Tongue (tissue), 2 donors: ENCODE data around the gene ARHGEF18. TPM values are rescaled to one million over a fixed set of nuclear protein-coding genes. Genes with fewer than 3 reads are reported as not detected.
"Not testable (repeated sequence)": the region's sequence is repeated elsewhere in the genome, so short reads cannot be mapped to it uniquely, and the experiment has no call there.

Experiments
- DNase-seq: peaks from one replicate; pipeline ENCODE4 v3.0.0-alpha.2; 2015
- total RNA-seq: library from RNA; depleted of rRNA; stranded (reverse); fragments of >200 nt; gene quantifications from one replicate; pipeline ENCODE4 v1.2.3, GENCODE V29; 2014

Gene ARHGEF18
- 23.6 TPM for total RNA-seq

DNA sequence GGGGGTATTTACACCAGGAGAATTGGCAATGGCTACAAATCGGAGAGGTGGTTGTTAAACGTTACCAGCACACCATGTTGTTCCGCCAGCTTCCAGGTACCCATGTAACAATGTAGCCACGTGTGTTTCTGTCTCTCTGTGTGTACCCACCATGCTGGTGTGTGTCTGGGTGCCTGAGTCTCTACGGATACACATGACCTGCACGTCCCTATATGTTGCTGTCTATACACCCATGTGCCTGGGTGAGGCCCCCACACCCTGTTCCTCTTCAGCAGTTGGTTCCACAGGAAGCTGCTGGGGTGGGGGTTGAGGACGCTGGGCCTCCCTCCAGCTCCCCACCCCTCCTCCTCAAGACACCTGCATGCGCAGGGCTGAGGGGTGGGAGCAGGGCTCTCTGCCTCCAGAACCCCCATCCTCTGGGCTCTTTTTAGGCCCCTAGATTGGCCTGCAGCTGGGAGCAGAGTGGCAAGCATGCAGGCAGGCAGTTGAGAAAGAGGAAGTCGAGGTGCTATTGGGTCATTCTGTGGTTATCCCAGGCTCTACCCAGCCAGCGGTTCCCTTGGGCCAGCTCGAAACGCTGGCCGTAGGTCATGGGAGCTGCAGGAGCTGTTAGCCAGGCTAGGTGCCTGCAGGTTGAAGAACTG, at the start of gene ARHGEF18:
Gene ARHGEF18 (plus strand): TSS at position 351 of the 644 bp plus-strand sequence. CDS start 13,954 bp downstream, outside the sequence.
- DNase-seq, result no peak

DNA sequence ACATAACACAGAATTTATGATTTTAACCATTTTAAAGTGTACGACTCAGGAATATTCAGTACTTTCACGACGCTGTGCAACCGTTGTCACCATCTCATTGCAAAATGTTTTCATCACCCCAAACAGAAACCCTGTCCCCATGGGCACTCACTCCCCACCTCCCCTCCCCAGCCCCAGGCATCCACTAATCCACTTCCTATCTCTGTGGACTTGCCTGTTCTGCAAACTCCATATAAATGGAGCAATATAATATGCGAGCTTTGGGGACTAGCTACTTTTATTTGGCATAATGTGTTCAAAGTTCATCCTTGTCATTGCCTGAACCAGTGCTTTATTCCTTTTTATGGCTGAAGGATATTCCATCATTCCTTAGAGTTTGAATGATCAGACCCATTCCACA, 47.2 kb upstream of the ARHGEF18 start:
- DNase-seq, result no peak

DNA sequence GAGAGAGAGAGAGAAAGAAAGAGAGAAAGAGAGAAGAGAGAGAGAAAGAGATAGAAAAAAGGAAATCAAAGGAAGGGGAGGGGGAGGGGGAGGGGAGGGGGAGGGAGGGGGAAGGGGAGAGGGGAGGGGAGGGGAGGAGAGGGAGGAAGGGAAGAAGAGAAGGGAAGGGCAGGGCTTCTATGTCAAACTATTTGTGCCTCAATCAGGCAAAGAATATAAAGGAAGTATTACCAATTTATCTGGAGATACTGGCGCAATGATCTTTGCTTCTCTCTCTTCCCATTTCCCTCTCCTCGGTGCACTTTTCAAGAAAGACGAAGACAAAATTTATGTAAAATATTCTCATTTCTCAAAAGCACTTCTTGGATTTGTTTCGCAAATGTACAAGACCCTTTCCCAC, 45.3 kb upstream of the ARHGEF18 start:
- DNase-seq, result no peak

DNA sequence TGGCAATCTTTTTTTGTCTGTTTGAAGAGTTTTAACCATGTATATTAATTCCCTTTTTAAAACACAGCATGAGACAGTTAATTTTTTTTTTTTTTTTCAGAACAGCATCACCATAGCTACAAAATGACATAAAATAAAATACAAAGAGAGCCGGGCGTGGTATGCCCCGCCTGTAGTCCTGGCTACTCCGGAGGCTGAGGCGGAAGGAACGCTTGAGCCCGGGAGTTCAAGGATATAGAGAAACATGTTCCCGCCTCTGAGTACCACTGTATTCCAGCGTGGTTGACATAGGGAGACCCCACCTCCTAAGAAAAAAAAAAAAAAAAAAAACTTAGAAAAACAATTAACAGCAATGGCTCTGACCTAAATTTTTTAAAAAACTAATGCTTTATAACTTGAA, 44.5 kb upstream of the ARHGEF18 start:
- no peak for DNase-seq

DNA sequence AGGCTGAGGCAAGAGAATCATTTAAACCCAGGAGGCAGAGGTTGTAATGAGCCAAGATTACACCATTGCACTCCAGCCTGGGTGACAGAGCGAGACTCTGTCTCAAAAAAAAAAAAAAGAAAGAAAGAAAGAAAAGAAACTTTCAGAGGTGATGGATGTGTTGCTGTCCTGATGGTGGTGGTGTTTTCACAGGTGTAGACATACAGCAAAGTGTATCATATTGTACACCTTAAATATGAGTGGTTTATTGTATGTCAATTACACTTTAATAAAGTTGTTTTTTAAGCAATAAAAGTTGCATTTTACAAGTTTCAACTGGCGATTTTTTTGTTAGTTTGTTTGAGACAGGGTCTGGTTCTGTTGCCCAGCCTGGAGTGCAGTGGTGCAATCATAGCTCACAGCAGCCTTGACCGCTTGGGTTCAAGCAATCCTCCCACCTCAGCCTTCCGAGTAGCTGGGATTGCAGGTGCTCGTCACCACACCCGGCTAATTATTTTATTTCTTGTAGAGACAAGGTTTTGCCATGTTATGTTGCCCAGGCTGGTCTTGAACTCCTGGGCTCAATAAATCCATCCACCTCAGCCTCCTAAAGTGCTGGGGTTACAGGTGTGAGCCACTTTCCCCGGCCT, 41.0 kb upstream of the ARHGEF18 start:
- no peak for DNase-seq

DNA sequence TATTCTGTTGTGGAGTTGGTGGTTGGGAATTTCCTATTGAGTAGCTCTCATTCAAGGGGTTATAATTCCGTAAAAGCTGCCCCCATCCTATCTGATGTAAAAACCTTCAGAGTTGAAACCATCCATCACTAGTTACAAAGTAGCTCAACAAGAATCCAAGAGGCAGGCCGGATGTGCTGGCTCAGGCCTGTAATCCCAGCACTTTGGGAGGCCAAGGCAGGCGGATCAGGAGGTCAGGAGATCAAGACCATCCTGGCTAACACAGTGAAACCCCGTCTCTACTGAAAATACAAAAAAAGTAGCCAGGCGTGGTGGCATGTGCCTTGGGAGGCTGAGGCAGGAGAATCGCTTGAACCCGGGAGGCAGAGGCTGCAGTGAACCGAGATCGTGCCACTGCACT, 40.4 kb upstream of the ARHGEF18 start:
- DNase-seq, result not testable (repeated sequence)

DNA sequence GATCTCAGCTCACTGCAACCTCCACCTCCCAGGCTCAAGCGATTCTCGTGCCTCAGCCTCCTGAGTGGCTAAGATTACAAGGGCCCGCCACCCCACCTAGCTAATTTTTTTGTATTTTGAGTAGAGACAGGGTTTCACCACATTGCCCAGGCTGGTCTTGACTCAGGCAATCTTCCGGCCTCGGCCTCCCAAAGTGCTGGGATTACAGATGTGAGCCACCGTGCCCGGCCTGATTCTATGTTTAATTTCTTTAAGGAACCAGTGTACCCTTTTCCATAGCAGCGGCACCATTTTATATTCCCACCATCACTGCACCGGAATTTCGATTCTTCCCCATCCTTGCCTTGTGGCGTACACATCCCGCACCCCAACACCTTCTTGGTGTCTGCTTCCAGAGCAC, 36.8 kb upstream of the ARHGEF18 start:
- no peak for DNase-seq

DNA sequence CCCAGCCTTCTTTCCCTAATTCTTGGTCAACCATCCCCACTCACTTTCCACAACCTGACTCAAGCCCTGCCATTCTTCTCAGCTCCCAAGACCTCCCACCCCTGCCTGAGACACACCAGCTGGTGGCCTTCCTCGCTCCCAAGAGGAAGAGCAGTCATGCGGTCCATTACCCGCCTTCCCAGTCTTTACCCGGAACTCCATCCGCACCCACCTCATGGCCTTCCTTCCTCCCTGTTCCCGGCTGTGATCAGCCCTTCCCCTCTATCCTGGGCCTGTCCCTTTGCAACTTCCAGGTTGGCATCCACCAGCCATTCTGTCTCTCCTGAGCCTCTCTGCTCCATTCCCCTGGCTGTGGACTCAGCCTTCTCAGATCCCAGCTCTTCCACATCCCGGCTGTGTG, 35.9 kb upstream of the ARHGEF18 start:
- DNase-seq, result no peak

DNA sequence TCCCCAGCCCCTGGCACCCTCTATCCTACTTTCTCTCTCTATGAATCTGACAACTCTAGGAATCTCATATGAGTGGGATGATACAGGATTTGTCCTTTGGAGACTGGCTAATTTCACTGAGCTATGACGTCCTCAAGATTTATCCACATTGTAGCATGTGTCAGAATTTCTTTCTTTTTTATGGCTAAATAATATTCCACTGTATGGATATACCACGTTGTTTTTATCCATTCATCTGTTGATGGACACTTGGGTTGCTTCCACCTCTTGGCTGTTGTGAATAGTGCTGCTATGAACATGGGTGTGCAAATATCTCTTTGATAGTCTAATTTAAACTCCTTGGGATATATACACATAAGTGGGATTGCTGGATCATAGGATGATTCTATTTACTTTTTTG, 30.6 kb upstream of the ARHGEF18 start:
- no peak for DNase-seq

DNA sequence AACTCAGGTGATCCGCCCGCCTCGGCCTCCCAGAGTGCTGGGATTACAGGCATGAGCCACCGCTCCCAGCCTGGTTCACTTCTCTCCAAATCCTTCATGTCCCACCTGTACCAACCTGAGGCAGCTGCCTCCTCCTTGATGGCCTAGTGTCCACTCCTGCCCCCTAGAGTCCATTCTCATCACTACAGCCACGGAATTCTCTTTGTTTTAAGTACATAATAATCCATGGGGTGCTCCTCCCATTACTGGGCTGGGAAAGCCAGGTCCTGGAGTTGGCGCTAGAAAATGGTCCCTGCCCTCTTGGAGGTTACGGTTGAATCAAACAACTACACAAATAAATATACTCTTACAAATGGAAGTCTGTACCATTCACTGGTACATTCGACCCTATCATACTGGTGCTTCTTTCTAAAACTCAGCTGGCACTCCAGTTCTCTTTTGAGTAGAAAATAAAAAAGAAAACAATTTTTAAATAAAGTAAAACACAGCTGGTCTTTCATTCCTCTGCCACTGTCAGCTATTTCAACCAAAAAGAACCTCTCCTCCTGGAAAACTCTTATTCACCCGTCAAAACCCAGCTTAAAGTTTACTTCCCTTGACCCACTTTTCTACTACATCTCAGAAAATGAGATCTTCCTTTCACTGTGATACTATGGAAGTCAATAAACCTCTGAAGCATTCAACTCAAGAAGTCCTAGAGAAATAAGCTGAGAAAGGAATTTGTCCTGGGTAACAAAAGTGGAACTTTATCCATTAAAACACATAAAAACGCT, 22.4 kb upstream of the ARHGEF18 start:
- no peak for DNase-seq

DNA sequence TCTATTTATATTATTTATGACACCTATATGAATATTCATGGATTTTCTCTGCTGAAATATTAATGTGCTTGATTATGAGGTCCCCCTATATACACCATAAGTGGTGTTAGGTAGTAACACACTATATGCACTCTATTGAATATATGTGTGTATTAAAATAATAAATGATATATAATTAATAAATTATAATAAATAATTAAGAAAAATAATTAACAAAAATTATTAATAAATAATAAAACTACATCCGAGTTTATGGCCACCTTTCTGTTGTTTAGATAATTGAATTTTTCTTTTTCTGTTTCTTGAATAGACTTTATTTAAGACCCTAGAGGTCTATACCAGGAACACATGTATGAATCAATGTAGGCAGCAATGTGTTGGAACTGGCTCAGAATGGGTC, 20.9 kb upstream of the ARHGEF18 start:
- DNase-seq, result no peak

DNA sequence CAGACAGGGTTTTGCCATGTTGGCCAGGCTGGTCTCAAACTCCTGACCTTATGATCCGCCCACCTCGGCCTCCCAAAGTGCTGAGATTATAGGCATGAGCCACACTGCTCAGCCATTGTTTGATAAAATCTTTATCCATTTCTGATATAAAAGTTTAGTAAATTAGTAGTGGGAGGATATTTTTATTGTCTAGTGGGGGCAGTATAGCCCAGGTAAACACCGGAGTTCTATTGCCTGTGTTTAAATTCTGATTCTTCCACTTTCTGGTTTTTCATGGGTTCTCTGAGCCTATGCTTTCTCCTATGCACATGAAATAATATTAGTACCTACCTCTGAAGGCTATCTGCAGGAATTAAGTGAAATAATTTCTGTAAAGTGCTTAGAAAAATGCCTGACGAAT, 20.1 kb upstream of the ARHGEF18 start:
- no peak for DNase-seq

DNA sequence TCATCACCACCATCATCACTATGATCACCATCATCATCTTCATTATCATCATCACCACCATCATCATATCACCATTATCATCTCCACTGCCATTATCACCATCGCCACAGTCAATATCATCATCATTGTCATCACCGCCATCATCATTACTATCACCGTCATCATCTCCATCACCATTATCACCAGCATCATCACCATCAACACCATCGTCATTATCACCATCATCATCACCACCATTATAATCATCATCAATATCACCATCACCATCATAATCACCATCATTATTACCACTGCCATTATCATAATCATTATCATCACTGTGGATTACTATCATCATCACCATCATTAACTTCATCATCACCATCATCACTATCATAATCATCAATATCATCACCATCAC, 17.3 kb upstream of the ARHGEF18 start:
- DNase-seq, result no peak

DNA sequence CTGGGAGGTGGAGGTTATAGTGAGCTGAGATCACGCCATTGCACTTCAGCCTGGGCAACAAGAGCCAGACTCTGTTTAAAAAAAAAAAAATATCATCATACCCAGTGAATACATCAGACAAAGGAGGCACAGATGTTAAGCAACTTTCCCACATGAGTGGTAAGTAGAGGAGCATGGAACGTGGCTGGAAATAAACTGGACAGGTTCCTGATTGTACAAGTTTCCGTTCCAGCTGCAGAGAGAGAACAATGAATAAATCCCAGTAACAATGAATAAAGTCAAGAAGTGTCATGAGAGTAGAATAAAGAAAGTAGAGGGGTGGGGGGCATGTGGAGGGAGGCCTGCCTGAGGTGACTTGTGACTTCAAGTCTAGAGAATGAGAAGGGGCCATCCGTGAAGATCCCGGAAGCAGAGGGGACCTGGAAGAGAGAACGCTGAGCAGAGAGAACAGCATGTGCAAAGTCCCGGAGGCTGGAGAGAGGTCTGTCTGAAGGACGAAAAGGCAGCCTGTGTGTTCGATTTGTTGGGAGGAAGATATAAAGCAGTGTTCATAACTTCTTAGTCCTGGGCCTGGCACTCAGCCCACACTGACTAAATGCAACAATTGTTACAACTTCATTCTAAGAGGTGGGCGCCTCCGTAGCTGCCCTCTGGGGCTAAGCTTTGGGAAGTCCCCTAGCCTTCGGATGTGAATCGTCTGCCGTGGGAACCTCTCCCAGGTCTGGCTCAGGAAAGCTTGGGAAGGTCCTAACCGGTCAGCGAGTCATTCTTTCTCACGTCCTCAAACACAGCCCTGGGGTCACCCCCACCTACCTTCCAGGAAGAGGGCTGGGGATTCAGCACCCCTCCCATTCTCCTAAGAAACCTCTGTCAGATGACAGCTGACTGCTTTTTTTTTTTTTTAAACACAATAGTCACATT, 15.3 kb upstream of the ARHGEF18 start:
- DNase-seq, result peak; percentile 12

DNA sequence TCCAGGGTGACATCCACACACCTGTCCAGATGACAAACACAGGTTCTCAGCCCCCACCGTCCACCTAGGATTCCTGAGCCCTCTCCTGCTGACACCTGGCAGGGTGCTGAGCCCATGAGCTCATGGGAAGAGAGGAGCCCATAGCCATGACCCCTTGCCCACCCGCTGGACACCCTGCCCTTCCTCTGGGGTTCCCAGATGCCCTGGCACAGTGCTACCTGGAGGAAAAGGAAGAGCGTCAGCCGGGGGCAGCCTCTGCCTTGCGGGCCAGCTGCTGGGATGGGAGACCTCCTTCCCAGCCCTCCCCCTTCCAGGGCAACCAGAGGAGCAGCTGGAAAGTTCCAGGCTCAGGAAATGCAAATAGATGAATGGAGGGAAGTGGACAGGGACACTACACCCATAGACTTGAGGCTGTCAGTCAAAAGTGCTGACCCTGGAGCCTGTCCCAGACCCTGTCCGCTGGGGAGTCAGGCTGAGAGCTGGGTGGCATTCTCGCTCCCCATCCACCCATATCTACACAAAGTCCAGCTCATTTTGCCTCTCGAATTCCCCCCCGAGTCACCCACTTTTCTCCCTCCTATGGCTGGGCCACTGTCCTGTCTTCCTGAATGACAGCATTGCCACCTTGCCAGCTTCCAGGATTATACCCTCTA, 12.3 kb upstream of the ARHGEF18 start:
- no peak for DNase-seq

DNA sequence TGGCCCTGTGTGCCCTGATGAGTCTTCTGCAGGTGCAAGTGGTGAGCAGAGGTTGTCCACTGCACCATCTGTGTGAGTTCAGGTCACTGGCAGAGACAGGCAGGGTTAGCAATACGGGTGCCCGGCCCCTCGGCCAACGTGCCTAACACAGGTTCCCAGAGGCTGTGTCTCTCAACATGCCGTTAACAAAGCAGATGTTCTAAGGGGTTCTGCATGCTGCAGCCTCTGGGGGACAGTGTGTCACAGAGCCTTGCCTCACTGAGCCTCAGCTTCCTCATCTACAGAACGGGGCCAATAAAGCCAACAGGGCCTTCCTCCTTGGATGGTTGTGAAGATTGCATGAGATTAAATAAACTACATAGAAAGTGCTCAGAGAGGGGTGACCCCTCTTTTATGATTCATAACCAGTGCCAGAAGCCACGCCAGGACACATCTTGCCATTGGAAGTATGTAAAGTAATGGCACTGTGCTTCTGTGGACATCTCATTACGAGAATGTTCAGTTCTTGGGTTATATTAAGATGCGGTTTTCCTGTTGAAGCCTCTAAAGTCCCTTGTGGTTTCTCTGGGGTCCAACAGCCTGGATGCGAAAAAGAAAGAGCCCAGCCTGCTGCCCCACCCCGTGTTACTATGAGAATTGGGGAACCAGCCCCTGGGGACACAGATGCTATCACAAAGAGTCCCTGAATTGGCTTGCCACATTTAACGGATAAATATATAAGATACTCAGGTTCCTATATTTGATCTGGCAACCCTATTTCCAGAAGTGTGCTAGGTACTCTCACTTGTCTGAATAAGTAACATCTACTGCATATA, 11.2 kb upstream of the ARHGEF18 start:
- DNase-seq, result no peak

DNA sequence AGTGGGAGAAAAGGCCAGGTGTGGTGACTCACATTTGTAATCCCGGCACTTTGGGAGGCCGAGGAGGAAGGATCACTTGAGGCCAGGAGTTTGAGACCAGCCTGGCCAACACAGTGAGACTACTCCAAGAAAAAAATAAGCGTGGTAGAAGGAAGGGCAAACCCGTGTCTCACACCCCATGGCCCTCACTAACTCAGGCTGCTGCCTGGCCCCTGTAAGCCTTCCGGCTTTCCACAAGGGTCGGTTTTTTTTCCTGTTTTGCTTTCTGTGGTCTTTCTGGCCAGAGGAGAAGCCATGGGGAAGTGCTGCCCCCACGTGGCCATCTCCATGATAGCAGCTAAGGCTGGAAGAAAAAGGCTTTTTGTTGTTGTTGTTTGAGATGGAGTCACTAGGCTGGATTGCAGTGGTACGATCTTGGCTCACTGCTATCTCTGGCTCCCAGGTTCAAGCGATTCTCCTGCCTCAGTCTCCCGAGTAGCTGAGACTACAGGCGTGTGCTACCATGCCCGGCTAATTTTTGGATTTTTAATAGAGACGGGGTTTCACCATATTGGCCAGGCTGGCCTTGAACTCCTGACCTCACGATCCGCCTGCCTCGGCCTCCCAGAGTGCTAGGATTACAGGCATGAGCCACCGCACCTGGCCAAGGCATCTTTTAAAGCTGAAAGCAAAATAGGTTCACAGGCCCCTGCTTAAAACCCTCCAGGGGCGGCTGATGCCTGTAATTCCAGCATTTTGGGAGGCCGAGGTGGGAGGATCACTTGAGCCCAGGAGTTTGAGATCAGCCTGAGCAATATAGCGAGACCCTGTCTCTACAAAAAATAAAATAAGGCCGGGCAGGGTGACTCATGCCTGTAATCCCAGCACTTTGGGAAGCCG, 7.5 kb upstream of the ARHGEF18 start:
- peak; percentile 92 for DNase-seq

DNA sequence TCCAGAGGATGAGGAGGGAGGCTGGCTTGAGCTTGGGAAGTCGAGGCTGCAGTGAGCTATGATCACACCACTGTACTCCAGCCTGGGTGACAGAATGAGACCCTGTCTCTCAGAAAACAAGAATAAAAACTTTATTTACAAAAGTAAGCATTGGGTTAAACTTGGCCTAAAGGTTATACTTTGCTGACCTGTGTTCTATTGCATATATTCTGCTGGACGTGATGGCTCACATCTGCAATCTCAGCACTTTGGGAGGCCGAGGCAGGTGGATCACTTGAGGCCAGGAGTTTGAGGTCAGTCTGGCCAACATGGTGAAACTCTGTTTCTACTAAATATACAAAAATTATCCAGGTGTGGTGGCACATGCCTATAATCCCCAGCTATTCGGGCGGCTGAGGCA, 6.6 kb upstream of the ARHGEF18 start:
- DNase-seq, result no peak

DNA sequence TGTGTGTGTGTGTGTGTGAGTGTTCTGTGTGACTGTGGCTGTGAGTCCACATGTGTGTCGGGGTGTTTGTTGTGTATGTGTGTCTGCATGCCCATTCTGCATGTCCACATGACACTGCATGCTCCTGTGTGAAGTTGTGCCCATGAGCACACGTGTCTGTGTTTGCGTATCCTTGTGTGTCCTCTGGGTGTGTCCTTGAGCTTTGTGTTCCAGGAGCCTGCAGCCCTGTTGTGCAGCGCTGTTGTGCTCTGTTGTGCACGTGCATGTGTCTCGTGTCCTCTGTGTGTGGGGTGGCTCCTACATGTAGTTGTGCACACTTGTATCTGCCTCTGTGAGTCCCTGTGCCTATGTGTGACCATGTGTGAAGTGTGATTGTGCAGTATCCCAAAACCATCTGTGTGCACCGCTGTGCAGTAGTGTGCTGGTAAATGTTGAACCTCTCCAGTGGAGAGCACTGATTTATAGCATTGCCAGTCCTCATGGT, 2.2 kb upstream of the ARHGEF18 start:
- no peak for DNase-seq

DNA sequence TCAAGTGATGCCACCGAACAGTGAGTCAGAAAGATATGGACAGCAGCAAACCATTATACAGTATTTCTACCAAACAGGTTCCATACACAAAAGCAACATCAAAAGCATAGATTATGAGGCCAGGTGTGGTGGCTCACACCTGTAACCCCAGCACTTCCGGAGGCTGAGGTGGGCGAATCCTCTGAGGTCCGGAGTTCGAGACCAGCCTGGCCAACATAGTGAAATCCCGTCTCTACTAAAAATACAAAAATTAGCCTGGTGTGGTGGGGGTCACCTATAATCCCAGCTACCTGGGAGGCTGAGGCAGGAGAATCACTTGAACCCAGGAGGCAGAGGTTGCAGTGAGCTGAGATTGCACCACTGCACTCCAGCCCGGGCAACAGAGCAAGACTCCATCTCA, 1.7 kb upstream of the ARHGEF18 start:
- DNase-seq, result not testable (repeated sequence)
